PC-9 (cell line): ENCODE data around the gene GPSM1.

Experiments used
- EZH2 ChIP-seq: fragments of 200-600 bp; sonication (generic); IDR thresholded peaks from 2 replicates; pipeline ENCODE4 v1.8.0; 2017; ENCODE audit warnings: antibody characterized with exemption, low read depth
- TF ChIP-seq, protein P1 (sequence below): fragments of 200-600 bp; sonication (generic); conservative IDR thresholded peaks from 2 replicates; pipeline ENCODE4 v1.6.1; 2017; ENCODE audit warnings: mixed run types, antibody characterized with exemption, mild to moderate bottlenecking, moderate library complexity

GRCh38 chr9:136383436-136383835, 56.1 kb downstream of the GPSM1 start:
- TF ChIP-seq, protein P1, sequence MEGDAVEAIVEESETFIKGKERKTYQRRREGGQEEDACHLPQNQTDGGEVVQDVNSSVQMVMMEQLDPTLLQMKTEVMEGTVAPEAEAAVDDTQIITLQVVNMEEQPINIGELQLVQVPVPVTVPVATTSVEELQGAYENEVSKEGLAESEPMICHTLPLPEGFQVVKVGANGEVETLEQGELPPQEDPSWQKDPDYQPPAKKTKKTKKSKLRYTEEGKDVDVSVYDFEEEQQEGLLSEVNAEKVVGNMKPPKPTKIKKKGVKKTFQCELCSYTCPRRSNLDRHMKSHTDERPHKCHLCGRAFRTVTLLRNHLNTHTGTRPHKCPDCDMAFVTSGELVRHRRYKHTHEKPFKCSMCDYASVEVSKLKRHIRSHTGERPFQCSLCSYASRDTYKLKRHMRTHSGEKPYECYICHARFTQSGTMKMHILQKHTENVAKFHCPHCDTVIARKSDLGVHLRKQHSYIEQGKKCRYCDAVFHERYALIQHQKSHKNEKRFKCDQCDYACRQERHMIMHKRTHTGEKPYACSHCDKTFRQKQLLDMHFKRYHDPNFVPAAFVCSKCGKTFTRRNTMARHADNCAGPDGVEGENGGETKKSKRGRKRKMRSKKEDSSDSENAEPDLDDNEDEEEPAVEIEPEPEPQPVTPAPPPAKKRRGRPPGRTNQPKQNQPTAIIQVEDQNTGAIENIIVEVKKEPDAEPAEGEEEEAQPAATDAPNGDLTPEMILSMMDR = no peak
- TF ChIP-seq EZH2 = no peak
